GM12865 (cell line): Measurements from ENCODE around the gene BCAT1.
"Not testable (repeated sequence)": the region's sequence is repeated elsewhere in the genome, so short reads cannot be mapped to it uniquely, and the experiment has no call there.

Source experiments
- DNase-seq: peaks from one replicate; pipeline ENCODE4 v3.0.0; 2010; ENCODE audit warnings: low read depth
- H3K4me3 ChIP-seq: 2 replicates; pipeline ENCODE4 v1.5.1; 2011; ENCODE audit warnings: mild to moderate bottlenecking, low read depth, low read length, control low read depth
- CTCF ChIP-seq: IDR thresholded peaks from 2 replicates; pipeline ENCODE4 v1.5.1; 2011; ENCODE audit warnings: low read length, control low read depth, low read depth, inconsistent platforms; ENCODE audit not compliant: insufficient read depth; ENCODE audit errors: missing control alignments

The BCAT1 gene

GRCh38 chr12:24915501-24915900 is 33.4 kb downstream of the BCAT1 start:
- no peak for TF ChIP-seq CTCF
- no peak for DNase-seq
- no peak overlapping the region for H3K4me3 ChIP-seq

GRCh38 chr12:24913953-24914352 is 34.9 kb downstream of the BCAT1 start:
- no peak for DNase-seq
- no peak overlapping the region for H3K4me3 ChIP-seq
- TF ChIP-seq CTCF, result no peak

- no peak for TF ChIP-seq CTCF
- no peak for DNase-seq
- no peak overlapping the region for H3K4me3 ChIP-seq
Observed at GRCh38 chr12:24913130-24913529, 35.8 kb downstream of the BCAT1 start.

- DNase-seq, result no peak
- TF ChIP-seq CTCF, result no peak
- no peak overlapping the region for H3K4me3 ChIP-seq
Observed at GRCh38 chr12:24911271-24911791, 37.6 kb downstream of the BCAT1 start.

GRCh38 chr12:24910192-24910591 is 38.7 kb downstream of the BCAT1 start:
- DNase-seq, H3K4me3 ChIP-seq: not testable (repeated sequence)

GRCh38 chr12:24909667-24910066 is 39.2 kb downstream of the BCAT1 start:
- no peak for DNase-seq
- no peak for TF ChIP-seq CTCF
- no peak overlapping the region for H3K4me3 ChIP-seq

- no peak overlapping the region for H3K4me3 ChIP-seq
- TF ChIP-seq CTCF, result no peak
- DNase-seq, result no peak
Observed at GRCh38 chr12:24907464-24907863, 41.4 kb downstream of the BCAT1 start.
